Right lobe of liver (tissue), 4 donors: Measurements from ENCODE around the gene PRR3.

Source experiments
- POLR2A ChIP-seq: fragments of 450-650 bp; IDR thresholded peaks from one replicate; pipeline ENCODE4 v1.6.1; 2017; ENCODE audit warnings: antibody characterized with exemption, mild to moderate bottlenecking
- TF ChIP-seq, protein P1 (sequence below), 4 donors: fragments of 200-600 bp in 3 of 4; fragments of 450-650 bp in 1 of 4; IDR thresholded peaks; one replicate each; pipeline versions ENCODE4 v1.5.1 to v1.8.0; 2016 to 2022; ENCODE audit warnings: antibody characterized with exemption in 4 of 4, mild to moderate bottlenecking in 2 of 4
- donor health status: DM: no; HTN: no; CAD: no.
- donor health status: DM: no; HTN: no; CAD: no.
- donor health status: DM: no; HTN: yes; CAD: no.

DNA sequence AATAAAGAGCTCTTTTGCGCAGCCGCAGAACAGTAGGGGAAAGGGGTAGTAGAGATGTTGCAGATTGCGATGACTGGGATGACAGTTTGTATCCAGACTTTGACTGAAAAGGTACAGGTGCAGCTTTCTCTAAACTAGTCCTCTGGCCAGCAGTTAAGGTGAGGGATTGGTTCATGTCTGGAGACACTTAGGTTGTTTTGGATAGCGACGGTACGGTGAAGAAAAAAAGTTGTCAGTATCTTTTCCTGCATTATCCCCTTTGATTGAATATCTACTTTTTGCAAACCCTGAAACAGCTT is 537 bp downstream of the PRR3 start:
- TF ChIP-seq, protein P1, sequence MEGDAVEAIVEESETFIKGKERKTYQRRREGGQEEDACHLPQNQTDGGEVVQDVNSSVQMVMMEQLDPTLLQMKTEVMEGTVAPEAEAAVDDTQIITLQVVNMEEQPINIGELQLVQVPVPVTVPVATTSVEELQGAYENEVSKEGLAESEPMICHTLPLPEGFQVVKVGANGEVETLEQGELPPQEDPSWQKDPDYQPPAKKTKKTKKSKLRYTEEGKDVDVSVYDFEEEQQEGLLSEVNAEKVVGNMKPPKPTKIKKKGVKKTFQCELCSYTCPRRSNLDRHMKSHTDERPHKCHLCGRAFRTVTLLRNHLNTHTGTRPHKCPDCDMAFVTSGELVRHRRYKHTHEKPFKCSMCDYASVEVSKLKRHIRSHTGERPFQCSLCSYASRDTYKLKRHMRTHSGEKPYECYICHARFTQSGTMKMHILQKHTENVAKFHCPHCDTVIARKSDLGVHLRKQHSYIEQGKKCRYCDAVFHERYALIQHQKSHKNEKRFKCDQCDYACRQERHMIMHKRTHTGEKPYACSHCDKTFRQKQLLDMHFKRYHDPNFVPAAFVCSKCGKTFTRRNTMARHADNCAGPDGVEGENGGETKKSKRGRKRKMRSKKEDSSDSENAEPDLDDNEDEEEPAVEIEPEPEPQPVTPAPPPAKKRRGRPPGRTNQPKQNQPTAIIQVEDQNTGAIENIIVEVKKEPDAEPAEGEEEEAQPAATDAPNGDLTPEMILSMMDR (IDR thresholded peaks at IDR 0.05), result no peak
- TF ChIP-seq POLR2A, result no peak
